Placental pericyte (primary cell): ENCODE measurements around the gene PLSCR2. TPM values are rescaled to one million over a fixed set of nuclear protein-coding genes. Genes with fewer than 3 reads are reported as not detected.

ENCODE experiments used
- total RNA-seq: library from RNA; depleted of rRNA; stranded (reverse); fragments of >200 nt; gene quantifications from 2 replicates; pipeline ENCODE4 v1.2.3, GENCODE V29; 2012

Gene PLSCR2, protein sequence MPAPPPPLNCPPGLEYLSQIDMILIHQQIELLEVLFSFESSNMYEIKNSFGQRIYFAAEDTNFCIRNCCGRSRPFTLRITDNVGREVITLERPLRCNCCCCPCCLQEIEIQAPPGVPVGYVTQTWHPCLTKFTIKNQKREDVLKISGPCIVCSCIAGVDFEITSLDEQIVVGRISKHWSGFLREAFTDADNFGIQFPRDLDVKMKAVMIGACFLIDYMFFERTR
- not detected in 2 replicates for total RNA-seq

GRCh38 chr3:146469150-146470017 is at the start of gene PLSCR2:
Gene PLSCR2, minus strand, starts transcription at chr3:146469561. Its CDS starts 9,657 bp downstream, at chr3:146459904.

Other genes starting within 250 kb of the PLSCR2 start
- 8.4 and 23.4 TPM in 2 replicates for gene PLSCR4, start 218.5 kb downstream of the PLSCR2 start, total RNA-seq
- gene PLSCR1, start 75.0 kb upstream of the PLSCR2 start, total RNA-seq = 42.5 and 54.7 TPM in 2 replicates
- not detected in 2 replicates for gene PLSCR5, start 135.8 kb upstream of the PLSCR2 start, total RNA-seq